HEK293T (cell line): Measurements from ENCODE around the gene SHANK3.
"Not testable (repeated sequence)": the region's sequence is repeated elsewhere in the genome, so short reads cannot be mapped to it uniquely, and the experiment has no call there.

Source experiments
- CTCF ChIA-PET: fragments of 350-600 bp; formaldehyde crosslinking; extraction: SDS; loops from one replicate; lab custom pipeline; 2021; ENCODE audit warnings: antibody characterized with exemption, inconsistent platforms; lab: Yijun Ruan, JAX
- POLR2A ChIA-PET: fragments of 350-600 bp; formaldehyde crosslinking; extraction: SDS; loops from one replicate; lab custom pipeline; 2020; ENCODE audit warnings: antibody characterized with exemption, inconsistent platforms; lab: Yijun Ruan, JAX
- DNase-seq: peaks from one replicate; pipeline ENCODE4 v3.0.0; 2012; ENCODE audit warnings: mixed read lengths; ENCODE audit errors: extremely low spot score
- ARNT ChIP-seq: fragments of 450-650 bp; IDR thresholded peaks from 2 replicates; pipeline ENCODE4 v1.6.1; 2017; ENCODE audit warnings: mild to moderate bottlenecking
- BHLHE40 ChIP-seq: fragments of 450-650 bp; IDR thresholded peaks from 2 replicates; pipeline ENCODE4 v1.6.1; 2016; ENCODE audit warnings: mild to moderate bottlenecking, moderate library complexity, borderline replicate concordance
- CTBP1 ChIP-seq: fragments of 450-650 bp; IDR thresholded peaks from 2 replicates; pipeline ENCODE4 v1.6.1; 2016; ENCODE audit warnings: borderline replicate concordance
- ELF4 ChIP-seq: fragments of 450-650 bp; IDR thresholded peaks from 2 replicates; pipeline ENCODE4 v1.6.1; 2017; ENCODE audit warnings: antibody characterized with exemption
- FOXA1 ChIP-seq: fragments of 450-650 bp; IDR thresholded peaks from 2 replicates; pipeline ENCODE4 v1.6.1; 2016; ENCODE audit warnings: mild to moderate bottlenecking
- FOXK2 ChIP-seq: fragments of 450-650 bp; IDR thresholded peaks from 2 replicates; pipeline ENCODE4 v1.6.1; 2016; ENCODE audit warnings: mild to moderate bottlenecking
- FOXM1 ChIP-seq: fragments of 450-650 bp; IDR thresholded peaks from 2 replicates; pipeline ENCODE4 v1.6.1; 2017; ENCODE audit warnings: mild to moderate bottlenecking, borderline replicate concordance
- HDGF ChIP-seq: fragments of 450-650 bp; IDR thresholded peaks from 2 replicates; pipeline ENCODE4 v1.6.1; 2017; ENCODE audit warnings: antibody characterized with exemption, borderline replicate concordance
- L3MBTL2 ChIP-seq: fragments of 450-650 bp; conservative IDR thresholded peaks from 2 replicates; pipeline ENCODE4 v1.6.1; 2016; ENCODE audit warnings: mild to moderate bottlenecking
- LEF1 ChIP-seq: fragments of 450-650 bp; IDR thresholded peaks from 2 replicates; pipeline ENCODE4 v1.6.1; 2017; ENCODE audit warnings: mild to moderate bottlenecking, borderline replicate concordance
- NFRKB ChIP-seq: fragments of 450-650 bp; IDR thresholded peaks from 2 replicates; pipeline ENCODE4 v1.6.1; 2016; ENCODE audit warnings: mild to moderate bottlenecking, moderate library complexity
- SP1 ChIP-seq: fragments of 450-650 bp; IDR thresholded peaks from 2 replicates; pipeline ENCODE4 v1.6.1; 2017
- SUZ12 ChIP-seq: fragments of 450-650 bp; IDR thresholded peaks from 2 replicates; pipeline ENCODE4 v1.6.1; 2016; ENCODE audit warnings: mild to moderate bottlenecking
- TARDBP ChIP-seq: fragments of 450-650 bp; IDR thresholded peaks from 2 replicates; pipeline ENCODE4 v1.6.1; 2016
- ZNF384 ChIP-seq: fragments of 450-650 bp; IDR thresholded peaks from 2 replicates; pipeline ENCODE4 v1.6.1; 2016
- TF ChIP-seq, protein P1 (sequence below): fragments of 450-650 bp; IDR thresholded peaks from 2 replicates; pipeline ENCODE4 v1.6.1; 2016

Gene SHANK3

DNA sequence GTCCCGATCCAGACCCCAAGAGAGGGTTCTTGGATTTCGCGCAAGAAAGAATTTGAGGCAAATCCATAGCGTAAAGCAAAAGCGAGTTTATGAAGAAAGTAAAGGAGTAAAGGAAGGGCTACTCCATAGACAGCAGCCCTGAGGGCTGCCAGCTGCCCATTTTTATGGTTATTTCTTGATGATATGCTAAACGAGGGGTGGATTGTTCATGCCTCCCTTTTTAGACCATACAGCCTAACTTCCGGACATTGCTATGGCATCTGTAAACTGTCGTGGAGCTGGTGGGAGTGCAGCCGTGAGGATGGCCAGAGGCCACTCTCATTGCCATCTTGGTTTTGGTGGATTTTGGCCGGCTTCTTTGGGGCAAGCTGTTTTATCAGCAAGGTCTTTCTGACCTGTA is 19.4 kb upstream of the SHANK3 start:
- POLR2A ChIA-PET, result no interaction called here
- no peak for TF ChIP-seq FOXK2
- CTCF ChIA-PET, result no interaction called here
- DNase-seq, result no peak

DNA sequence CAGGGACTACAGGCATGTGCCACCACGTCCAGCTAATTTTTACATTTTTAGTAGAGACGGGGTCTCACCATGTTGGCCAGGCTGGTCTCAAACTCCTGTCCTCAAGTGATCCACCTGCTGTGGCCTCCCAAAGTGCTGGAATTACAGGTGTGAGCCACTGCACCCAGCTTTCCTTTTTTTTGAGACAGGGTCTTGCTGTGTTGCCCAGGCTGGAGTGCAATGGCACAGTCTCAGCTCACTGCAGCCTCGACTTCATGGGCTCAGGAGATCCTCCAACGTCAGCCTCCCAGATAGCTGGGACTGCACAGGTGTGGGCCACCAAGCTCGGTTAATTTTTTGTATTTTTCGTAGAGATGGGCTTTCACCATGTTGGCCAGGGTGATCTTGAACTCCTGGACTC is 18.0 kb upstream of the SHANK3 start:
- CTCF ChIA-PET, DNase-seq, POLR2A ChIA-PET: not testable (repeated sequence)

DNA sequence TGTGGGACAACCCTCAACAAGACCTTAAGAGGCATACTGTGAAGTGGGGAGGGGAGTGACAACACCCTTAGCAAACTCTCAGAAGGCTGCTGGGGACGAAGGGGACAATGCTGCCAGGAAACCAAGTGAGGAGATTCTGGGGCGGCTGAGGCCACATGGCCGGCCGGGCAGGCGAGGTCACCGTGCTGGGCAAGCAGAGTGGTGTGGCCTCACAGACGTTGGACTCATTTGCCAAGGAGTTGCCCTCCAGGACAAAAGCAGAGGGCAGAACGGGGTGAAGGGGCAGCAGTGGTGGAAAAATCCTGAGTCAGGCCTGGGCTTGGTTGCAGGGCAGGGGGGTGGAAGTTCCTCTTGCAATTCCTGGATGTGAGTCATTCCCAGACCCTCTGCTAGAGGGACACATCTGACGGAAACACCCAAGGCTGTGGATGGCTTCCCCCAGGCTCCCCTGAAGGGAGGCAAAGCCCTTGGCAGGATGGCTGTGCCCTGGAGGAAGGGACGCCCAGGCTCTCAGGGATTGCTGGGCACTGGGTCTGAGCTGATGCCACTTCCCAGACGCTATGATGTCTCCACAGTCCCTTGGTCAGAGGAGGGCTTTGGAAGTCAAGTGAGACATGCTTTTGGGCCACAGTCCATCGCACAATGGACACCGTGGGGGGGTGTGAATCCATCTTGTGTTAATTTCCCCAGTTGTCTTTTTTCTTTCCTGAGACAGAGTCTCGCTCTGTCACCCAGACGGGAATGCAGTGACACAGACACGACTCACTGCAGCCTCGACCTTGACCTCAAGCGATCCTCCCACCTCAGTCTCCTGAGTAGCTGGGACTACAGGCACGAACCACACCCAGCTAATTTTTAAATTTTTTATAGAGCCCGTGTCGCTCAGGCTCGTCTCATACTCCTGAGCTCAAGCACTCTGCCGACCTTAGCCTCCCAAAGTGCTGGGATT is 16.2 kb upstream of the SHANK3 start:
- no peak for DNase-seq
- CTCF ChIA-PET, result interaction anchor here (0.6 kb wide), 1 partner anchor 8 kb away, joined by 3 read pairs; no protein-coding TSS in a partner anchor
- POLR2A ChIA-PET, result no interaction called here
- TF ChIP-seq TARDBP (no peak), SUZ12 (no peak), FOXM1 (no peak), HDGF (no peak), CTBP1 (no peak), NFRKB (no peak), ZNF384 (no peak), BHLHE40 (no peak), ARNT (no peak), ELF4 (no peak)
- TF ChIP-seq, protein P1, sequence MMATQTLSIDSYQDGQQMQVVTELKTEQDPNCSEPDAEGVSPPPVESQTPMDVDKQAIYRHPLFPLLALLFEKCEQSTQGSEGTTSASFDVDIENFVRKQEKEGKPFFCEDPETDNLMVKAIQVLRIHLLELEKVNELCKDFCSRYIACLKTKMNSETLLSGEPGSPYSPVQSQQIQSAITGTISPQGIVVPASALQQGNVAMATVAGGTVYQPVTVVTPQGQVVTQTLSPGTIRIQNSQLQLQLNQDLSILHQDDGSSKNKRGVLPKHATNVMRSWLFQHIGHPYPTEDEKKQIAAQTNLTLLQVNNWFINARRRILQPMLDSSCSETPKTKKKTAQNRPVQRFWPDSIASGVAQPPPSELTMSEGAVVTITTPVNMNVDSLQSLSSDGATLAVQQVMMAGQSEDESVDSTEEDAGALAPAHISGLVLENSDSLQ, result no peak

DNA sequence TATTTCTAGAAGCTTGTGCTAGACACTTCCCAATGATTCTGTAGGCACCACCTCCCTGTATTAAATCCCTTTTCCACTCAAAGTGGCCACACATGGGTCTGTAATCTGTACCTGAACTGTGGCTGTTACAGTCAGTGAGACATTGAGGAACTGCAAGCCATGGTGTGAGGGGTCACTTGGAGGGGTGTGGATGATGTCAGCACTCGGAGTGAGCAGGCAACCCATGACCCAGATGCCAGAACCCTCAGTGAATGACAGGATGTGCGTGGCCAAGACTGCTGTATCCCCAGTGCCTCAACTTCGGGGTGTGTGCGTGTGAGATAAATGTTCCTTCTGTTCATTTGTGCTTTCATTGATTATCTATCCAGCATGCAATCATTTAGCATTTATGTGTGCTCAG is 14.7 kb upstream of the SHANK3 start:
- CTCF ChIA-PET, result interaction anchor here (0.6 kb wide), 1 partner anchor 12 kb away, joined by 3 read pairs; no protein-coding TSS in a partner anchor
- TF ChIP-seq LEF1 (no peak), FOXM1 (no peak), FOXA1 (no peak), SP1 (no peak), ARNT (no peak), SUZ12 (no peak), BHLHE40 (no peak), L3MBTL2 (no peak), TARDBP (no peak), CTBP1 (no peak), ELF4 (no peak), ZNF384 (no peak)
- TF ChIP-seq, protein P1, result no peak
- DNase-seq, result no peak
- POLR2A ChIA-PET, result no interaction called here

GRCh38 chr22:50659711-50660110 is 12.9 kb upstream of the SHANK3 start:
- DNase-seq, CTCF ChIA-PET, POLR2A ChIA-PET: not testable (repeated sequence)

GRCh38 chr22:50660306-50660705 is 12.3 kb upstream of the SHANK3 start:
- TF ChIP-seq BHLHE40 (no peak), FOXM1 (no peak), TARDBP (no peak), HDGF (no peak), ELF4 (no peak)
- DNase-seq, result no peak
- ChIA-PET POLR2A (no interaction called here), CTCF (no interaction called here)

GRCh38 chr22:50665212-50665611 is 7.4 kb upstream of the SHANK3 start:
- DNase-seq, result no peak

DNA sequence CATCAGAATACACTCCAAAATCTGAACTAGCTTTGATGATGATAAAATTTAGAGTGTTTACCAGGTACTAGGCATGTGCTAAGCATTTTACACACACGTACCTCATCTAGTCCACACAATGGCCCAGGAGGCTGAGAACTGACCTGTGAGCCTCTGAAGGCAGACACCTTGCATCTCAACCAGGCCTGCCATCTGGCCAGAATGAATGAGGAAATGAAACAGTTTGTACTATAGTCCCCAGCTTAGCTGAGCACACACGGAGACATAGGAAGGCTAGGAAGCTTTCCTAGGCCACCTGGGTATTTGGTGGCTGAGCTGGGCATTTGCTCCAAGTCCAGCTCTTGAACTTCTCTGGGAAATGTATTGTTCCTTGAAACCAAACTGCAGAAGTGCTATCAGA is 6.9 kb upstream of the SHANK3 start:
- no peak for TF ChIP-seq BHLHE40
- no peak for TF ChIP-seq FOXK2
- TF ChIP-seq FOXM1, result no peak
- no peak for TF ChIP-seq SP1
- TF ChIP-seq ELF4, result no peak
- no peak for TF ChIP-seq CTBP1
- TF ChIP-seq, protein P1, result no peak
- TF ChIP-seq ARNT, result no peak
- ChIA-PET CTCF (no interaction called here), POLR2A (interaction anchor here (1.4 kb wide), 1 partner anchor 140 kb away, joined by 4 read pairs; no protein-coding TSS in a partner anchor)
- no peak for DNase-seq

More at GRCh38 chr22:50665212-50665611, 7.4 kb upstream of the SHANK3 start:
- ChIA-PET CTCF (interaction anchor here (0.6 kb wide), 1 partner anchor 42 kb away, joined by 4 read pairs; no protein-coding TSS in a partner anchor), POLR2A (no interaction called here)
- TF ChIP-seq ELF4 (no peak), SUZ12 (no peak)
